ENCODE measurements around the gene PAMR1. TPM values are rescaled to one million over a fixed set of nuclear protein-coding genes. Genes with fewer than 3 reads are reported as not detected.
A peak's percentile ranks its signal among the peaks of the same experiment; 100 is the strongest.

Gene PAMR1, protein sequence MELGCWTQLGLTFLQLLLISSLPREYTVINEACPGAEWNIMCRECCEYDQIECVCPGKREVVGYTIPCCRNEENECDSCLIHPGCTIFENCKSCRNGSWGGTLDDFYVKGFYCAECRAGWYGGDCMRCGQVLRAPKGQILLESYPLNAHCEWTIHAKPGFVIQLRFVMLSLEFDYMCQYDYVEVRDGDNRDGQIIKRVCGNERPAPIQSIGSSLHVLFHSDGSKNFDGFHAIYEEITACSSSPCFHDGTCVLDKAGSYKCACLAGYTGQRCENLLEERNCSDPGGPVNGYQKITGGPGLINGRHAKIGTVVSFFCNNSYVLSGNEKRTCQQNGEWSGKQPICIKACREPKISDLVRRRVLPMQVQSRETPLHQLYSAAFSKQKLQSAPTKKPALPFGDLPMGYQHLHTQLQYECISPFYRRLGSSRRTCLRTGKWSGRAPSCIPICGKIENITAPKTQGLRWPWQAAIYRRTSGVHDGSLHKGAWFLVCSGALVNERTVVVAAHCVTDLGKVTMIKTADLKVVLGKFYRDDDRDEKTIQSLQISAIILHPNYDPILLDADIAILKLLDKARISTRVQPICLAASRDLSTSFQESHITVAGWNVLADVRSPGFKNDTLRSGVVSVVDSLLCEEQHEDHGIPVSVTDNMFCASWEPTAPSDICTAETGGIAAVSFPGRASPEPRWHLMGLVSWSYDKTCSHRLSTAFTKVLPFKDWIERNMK
- 10 to 100 TPM in 2 of 4 donors, 1 to 10 TPM in 2; 4.0 to 13.5 (median 10.4) TPM for total RNA-seq

DNA sequence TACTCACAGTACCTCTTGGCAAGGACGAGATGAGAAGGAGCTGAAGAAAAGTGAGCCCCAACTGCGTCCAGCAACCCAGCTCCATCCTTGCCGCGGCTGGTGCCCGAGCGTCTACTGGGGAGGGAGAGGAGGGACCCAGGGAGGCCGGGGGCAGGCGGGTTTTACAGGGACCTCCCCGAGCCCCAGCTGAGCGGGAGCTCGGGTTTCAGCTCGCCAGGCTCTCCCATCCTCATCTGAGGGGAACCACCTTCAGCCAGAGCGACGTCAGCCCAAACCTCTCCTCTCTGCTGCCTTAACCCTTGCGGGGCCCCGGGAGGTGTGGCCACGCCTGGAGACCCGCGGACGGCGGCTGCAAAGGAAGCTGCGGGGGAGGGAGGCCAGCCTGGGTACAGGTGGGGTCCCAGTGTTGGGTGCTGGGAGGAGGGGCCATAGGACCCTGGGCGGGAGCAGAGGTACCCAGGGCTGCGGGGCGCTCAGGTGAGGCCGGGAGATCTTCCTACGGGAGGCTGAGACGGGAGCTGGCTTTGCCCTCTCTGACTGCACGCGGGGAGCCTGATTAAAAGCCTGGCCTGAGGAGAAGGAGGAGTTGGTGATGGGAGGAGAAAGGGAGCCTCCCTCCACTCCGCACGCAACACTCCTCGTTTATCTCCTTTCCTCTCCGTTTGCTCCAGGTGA is at the start of gene PAMR1:
TSS of gene PAMR1 (minus strand) at position 116 of the 675 bp plus-strand sequence. CDS start at position 85, 31 bp downstream.
- peaks cover 58% of the 10 kb centered on the region for H3K27me3 ChIP-seq
- in situ Hi-C loops (cut with MboI; ENCODE audit: low pct_ligation_motif_present in 1 of 4, low pct_unique_long_range_greater_than_20kb in 1 of 4, low sequenced_read_pairs in 3 of 4) (no loop called here), intact Hi-C loops (cut with DNase I; ENCODE audit: low total_unique reads) (no loop called here)
- peak within 1 kb of the TSS in 3 of 4 donors; percentile 13 to 77 (median 59) for H3K27ac ChIP-seq
- 8 to 24% methylated on average over 6 to 34 of the region's 34 CpGs for WGBS, 2 donors (ENCODE audit: low coverage in 1 of 2)
- H3K9me3 ChIP-seq: no peaks in the 10 kb centered on the region
- peak; percentile 41 for TF ChIP-seq POLR2A (IDR thresholded peaks at IDR 0.05)
- TF ChIP-seq, protein P1, sequence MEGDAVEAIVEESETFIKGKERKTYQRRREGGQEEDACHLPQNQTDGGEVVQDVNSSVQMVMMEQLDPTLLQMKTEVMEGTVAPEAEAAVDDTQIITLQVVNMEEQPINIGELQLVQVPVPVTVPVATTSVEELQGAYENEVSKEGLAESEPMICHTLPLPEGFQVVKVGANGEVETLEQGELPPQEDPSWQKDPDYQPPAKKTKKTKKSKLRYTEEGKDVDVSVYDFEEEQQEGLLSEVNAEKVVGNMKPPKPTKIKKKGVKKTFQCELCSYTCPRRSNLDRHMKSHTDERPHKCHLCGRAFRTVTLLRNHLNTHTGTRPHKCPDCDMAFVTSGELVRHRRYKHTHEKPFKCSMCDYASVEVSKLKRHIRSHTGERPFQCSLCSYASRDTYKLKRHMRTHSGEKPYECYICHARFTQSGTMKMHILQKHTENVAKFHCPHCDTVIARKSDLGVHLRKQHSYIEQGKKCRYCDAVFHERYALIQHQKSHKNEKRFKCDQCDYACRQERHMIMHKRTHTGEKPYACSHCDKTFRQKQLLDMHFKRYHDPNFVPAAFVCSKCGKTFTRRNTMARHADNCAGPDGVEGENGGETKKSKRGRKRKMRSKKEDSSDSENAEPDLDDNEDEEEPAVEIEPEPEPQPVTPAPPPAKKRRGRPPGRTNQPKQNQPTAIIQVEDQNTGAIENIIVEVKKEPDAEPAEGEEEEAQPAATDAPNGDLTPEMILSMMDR (IDR thresholded peaks at IDR 0.05): no peak
- no peak for TF ChIP-seq EP300 (IDR thresholded peaks at IDR 0.05; ENCODE audit: low read depth)
- peak in 1 of 3 donors; percentile 58 for TF ChIP-seq POLR2AphosphoS5 (IDR thresholded peaks at IDR 0.05)
- H3K4me3 ChIP-seq: peak within 1 kb of the TSS; percentile 12 to 31 (median 19)
- peak; percentile 29 for DNase-seq
- H3K4me1 ChIP-seq: peaks cover 0 to 5% (median 0%) of the 10 kb centered on the region in 4 donors
- H3K36me3 ChIP-seq: no peaks in the 10 kb centered on the region

DNA sequence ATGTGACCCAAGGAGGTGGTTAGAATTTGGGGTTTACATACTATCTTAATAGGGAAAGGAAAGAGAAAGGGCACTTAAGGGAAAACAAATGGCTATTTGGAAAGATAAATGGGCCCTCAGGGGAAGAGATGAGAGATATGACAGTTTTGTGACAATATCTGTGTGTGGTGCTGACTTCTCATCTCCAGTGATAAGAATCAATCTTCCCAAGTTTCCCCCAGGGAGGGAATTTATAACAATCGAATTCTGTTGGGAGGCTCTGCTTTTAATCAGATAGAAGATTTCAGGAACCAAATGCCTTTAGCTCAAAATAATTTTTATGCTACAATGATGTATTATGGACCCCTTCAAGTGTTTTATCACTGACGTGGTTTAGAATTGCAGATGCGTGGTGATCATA is 46.3 kb upstream of the PAMR1 start:
- TF ChIP-seq POLR2AphosphoS5 (IDR thresholded peaks at IDR 0.05): no peak
- no peak for TF ChIP-seq EP300 (IDR thresholded peaks at IDR 0.05; ENCODE audit: low read depth)
- TF ChIP-seq, protein P1 (IDR thresholded peaks at IDR 0.05): no peak
- no peak for TF ChIP-seq POLR2A (IDR thresholded peaks at IDR 0.05)
- Histone ChIP-seq H3K4me1 (no peaks in the 10 kb centered on the region), H3K27me3 (no peaks in the 10 kb centered on the region), H3K27ac (no peak overlapping the region), H3K9me3 (peaks cover 0 to 4% of the 10 kb centered on the region in 2 donors), H3K36me3 (no peaks in the 10 kb centered on the region), H3K4me3 (no peak overlapping the region)
- in situ Hi-C loops (cut with MboI; ENCODE audit: low pct_ligation_motif_present in 1 of 4, low pct_unique_long_range_greater_than_20kb in 1 of 4, low sequenced_read_pairs in 3 of 4): no loop called here
- 50 to 60% methylated on average over 3 of the region's 3 CpGs for WGBS, 2 donors (ENCODE audit: low coverage in 1 of 2)
- intact Hi-C loops (cut with DNase I; ENCODE audit: low total_unique reads): no loop called here
- DNase-seq: no peak

DNA sequence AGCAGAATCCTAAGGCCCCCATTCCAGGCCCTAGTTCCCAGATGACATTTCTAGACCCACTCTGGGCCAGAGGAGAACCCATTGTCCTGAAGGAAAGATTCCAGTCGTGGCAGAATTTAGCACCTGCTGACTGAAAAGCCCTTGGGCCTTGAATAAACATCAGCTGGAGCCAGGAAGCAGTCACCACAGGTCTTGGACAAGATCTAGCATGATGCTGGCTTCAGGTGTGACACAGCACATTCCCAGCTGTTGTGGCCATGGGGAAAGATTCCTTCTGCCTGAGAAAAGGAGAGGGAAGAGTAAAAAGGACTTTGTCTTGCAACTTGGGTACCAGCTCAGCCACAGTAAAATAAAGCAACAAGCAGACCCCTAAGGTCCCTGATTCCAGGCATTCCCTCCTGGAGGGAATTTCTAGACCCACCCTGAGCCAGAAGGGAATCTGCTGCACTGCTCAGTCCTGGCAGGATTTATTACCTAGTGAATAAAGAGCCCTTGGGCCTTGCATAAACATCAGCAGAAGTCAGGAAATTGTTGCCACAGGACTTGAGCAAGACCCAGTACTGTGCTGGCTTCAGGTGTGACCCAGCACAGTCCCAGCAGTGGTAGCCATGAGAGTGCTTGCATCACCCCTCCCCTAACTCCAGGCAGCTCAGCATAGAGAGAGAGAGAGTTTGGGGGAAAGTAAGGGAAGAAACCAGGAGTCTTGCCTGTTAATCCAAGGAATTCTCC is 42.5 kb upstream of the PAMR1 start:
- peak overlapping the region in 1 of 4 donors; percentile 35 for H3K27ac ChIP-seq
- 30% methylated on average over 1 of the region's 1 CpG; no CpG with 5 or more reads in 1 of the 2 donors for WGBS, 2 donors (ENCODE audit: low coverage in 1 of 2)
- no peak overlapping the region for H3K4me3 ChIP-seq
- H3K36me3 ChIP-seq: no peaks in the 10 kb centered on the region
- H3K9me3 ChIP-seq: peaks cover 0 to 4% of the 10 kb centered on the region in 2 donors
- no peak for DNase-seq
- intact Hi-C loops (cut with DNase I; ENCODE audit: low total_unique reads): no loop called here
- peaks cover 5% of the 10 kb centered on the region for H3K27me3 ChIP-seq
- H3K4me1 ChIP-seq: no peaks in the 10 kb centered on the region
- in situ Hi-C loops (cut with MboI; ENCODE audit: low pct_ligation_motif_present in 1 of 4, low pct_unique_long_range_greater_than_20kb in 1 of 4, low sequenced_read_pairs in 3 of 4): no loop called here
- TF ChIP-seq POLR2AphosphoS5 (IDR thresholded peaks at IDR 0.05) (no peak), EP300 (IDR thresholded peaks at IDR 0.05; ENCODE audit: low read depth) (no peak), POLR2A (IDR thresholded peaks at IDR 0.05) (no peak)
- TF ChIP-seq, protein P1 (IDR thresholded peaks at IDR 0.05): no peak
